ENCODE data around the gene ERAS. TPM values are rescaled to one million over a fixed set of nuclear protein-coding genes. Genes with fewer than 3 reads are reported as not detected.
"Not testable (repeated sequence)": the region's sequence is repeated elsewhere in the genome, so short reads cannot be mapped to it uniquely, and the experiment has no call there.

The ERAS gene
- polyA plus RNA-seq, 1 of the 3 experiments (the other 2 are of a cell fraction) = 0.03 TPM

DNA sequence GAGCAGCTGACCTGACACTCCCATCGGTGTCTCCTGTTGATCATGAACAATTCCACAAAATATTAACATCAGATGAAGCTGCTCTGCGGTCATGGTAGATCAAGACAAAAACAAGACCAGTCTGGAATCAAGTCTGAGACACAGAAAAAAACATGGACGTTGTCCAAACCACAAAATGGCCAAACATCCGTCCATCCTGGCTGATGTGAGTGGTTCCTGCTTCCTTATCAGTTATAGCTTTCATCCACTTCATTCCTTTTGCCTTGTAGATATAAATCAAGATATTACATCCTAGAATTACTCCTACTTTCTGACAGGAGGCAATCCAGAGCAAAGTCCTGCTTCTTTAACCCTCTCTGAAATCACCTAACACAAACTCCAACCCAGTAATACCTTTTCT, 37.9 kb downstream of the ERAS start:
- Histone ChIP-seq H3K9me2 (no peaks in the 10 kb centered on the region), H3K27me3 (ENCODE audit: insufficient read depth) (peaks cover 40% of the 10 kb centered on the region), H3K4me3 (ENCODE audit: low read depth in 2 of 2, low read length in 1 of 2) (no peak overlapping the region), H4K20me1 (ENCODE audit: insufficient read depth) (no peaks in the 10 kb centered on the region), H3K9me3 (no peaks in the 10 kb centered on the region), H2AFZ (ENCODE audit: low read depth) (no peak overlapping the region), H3K36me3 (replicated peaks in 1 of 2; ENCODE audit: control insufficient read depth in 1 of 2, insufficient read depth in 2 of 2, low read length in 1 of 2) (no peaks in the 10 kb centered on the region), H3K79me2 (ENCODE audit: insufficient read depth) (no peaks in the 10 kb centered on the region), H3K4me2 (no peak overlapping the region; the same call in 1 of the 2 replicates), H3K9ac (no peak overlapping the region), H3K27ac (ENCODE audit: low read depth in 2 of 2, low read length in 1 of 2) (no peak overlapping the region), H3K4me1 (ENCODE audit: control insufficient read depth in 1 of 2, insufficient read depth in 2 of 2, low read depth in 1 of 2, low read length in 1 of 2) (no peaks in the 10 kb centered on the region), H3F3A (replicated peaks; ENCODE audit: insufficient read depth) (peaks cover 4% of the 10 kb centered on the region)
- 18% methylated on average over 4 of the region's 4 CpGs for WGBS (ENCODE audit: low lambda C conversion rate)
- TF ChIP-seq, protein P1, sequence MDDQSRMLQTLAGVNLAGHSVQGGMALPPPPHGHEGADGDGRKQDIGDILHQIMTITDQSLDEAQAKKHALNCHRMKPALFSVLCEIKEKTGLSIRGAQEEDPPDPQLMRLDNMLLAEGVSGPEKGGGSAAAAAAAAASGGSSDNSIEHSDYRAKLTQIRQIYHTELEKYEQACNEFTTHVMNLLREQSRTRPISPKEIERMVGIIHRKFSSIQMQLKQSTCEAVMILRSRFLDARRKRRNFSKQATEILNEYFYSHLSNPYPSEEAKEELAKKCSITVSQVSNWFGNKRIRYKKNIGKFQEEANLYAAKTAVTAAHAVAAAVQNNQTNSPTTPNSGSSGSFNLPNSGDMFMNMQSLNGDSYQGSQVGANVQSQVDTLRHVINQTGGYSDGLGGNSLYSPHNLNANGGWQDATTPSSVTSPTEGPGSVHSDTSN (IDR thresholded peaks at IDR 0.05) = peak; percentile 71
- TF ChIP-seq, protein P2, sequence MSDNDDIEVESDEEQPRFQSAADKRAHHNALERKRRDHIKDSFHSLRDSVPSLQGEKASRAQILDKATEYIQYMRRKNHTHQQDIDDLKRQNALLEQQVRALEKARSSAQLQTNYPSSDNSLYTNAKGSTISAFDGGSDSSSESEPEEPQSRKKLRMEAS (IDR thresholded peaks at IDR 0.05; ENCODE audit: low read depth) = no peak
- no peak for TF ChIP-seq FOXM1 (IDR thresholded peaks at IDR 0.05; ENCODE audit: low read depth)
- TF ChIP-seq MEF2A (IDR thresholded peaks at IDR 0.05; ENCODE audit: borderline replicate concordance, low read depth) = no peak
- peak; percentile 74 for TF ChIP-seq TCF12 (IDR thresholded peaks at IDR 0.05)
- TF ChIP-seq, protein P3, sequence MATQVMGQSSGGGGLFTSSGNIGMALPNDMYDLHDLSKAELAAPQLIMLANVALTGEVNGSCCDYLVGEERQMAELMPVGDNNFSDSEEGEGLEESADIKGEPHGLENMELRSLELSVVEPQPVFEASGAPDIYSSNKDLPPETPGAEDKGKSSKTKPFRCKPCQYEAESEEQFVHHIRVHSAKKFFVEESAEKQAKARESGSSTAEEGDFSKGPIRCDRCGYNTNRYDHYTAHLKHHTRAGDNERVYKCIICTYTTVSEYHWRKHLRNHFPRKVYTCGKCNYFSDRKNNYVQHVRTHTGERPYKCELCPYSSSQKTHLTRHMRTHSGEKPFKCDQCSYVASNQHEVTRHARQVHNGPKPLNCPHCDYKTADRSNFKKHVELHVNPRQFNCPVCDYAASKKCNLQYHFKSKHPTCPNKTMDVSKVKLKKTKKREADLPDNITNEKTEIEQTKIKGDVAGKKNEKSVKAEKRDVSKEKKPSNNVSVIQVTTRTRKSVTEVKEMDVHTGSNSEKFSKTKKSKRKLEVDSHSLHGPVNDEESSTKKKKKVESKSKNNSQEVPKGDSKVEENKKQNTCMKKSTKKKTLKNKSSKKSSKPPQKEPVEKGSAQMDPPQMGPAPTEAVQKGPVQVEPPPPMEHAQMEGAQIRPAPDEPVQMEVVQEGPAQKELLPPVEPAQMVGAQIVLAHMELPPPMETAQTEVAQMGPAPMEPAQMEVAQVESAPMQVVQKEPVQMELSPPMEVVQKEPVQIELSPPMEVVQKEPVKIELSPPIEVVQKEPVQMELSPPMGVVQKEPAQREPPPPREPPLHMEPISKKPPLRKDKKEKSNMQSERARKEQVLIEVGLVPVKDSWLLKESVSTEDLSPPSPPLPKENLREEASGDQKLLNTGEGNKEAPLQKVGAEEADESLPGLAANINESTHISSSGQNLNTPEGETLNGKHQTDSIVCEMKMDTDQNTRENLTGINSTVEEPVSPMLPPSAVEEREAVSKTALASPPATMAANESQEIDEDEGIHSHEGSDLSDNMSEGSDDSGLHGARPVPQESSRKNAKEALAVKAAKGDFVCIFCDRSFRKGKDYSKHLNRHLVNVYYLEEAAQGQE (IDR thresholded peaks at IDR 0.05; ENCODE audit: low read depth, low read length) = no peak
- TF ChIP-seq, protein P4, sequence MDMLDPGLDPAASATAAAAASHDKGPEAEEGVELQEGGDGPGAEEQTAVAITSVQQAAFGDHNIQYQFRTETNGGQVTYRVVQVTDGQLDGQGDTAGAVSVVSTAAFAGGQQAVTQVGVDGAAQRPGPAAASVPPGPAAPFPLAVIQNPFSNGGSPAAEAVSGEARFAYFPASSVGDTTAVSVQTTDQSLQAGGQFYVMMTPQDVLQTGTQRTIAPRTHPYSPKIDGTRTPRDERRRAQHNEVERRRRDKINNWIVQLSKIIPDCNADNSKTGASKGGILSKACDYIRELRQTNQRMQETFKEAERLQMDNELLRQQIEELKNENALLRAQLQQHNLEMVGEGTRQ (IDR thresholded peaks at IDR 0.05; ENCODE audit: borderline replicate concordance, low read depth, low read length) = no peak
- TF ChIP-seq RAD21 (IDR thresholded peaks at IDR 0.05; ENCODE audit: low read length) = no peak
- TF ChIP-seq MXI1 (IDR thresholded peaks at IDR 0.05; ENCODE audit: low read depth, low read length) = no peak
- TF ChIP-seq NFIC (IDR thresholded peaks at IDR 0.05; ENCODE audit: borderline replicate concordance) = peak; percentile 75
- TF ChIP-seq, protein P5, sequence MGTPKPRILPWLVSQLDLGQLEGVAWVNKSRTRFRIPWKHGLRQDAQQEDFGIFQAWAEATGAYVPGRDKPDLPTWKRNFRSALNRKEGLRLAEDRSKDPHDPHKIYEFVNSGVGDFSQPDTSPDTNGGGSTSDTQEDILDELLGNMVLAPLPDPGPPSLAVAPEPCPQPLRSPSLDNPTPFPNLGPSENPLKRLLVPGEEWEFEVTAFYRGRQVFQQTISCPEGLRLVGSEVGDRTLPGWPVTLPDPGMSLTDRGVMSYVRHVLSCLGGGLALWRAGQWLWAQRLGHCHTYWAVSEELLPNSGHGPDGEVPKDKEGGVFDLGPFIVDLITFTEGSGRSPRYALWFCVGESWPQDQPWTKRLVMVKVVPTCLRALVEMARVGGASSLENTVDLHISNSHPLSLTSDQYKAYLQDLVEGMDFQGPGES (IDR thresholded peaks at IDR 0.05; ENCODE audit: low read depth, low read length) = no peak
- TF ChIP-seq YY1 (IDR thresholded peaks at IDR 0.05; ENCODE audit: low read depth) = no peak
- TF ChIP-seq ELF1 (IDR thresholded peaks at IDR 0.05) = no peak
- peak; percentile 23; the same call in 1 of the 2 replicates for TF ChIP-seq POLR2AphosphoS5 (IDR thresholded peaks at IDR 0.05; ENCODE audit: low read depth, low read length)
- TF ChIP-seq CHD2 (IDR thresholded peaks at IDR 0.05; ENCODE audit: low read length, partially characterized antibody) = no peak
- TF ChIP-seq GATA2 (CRISPR knock-in tag; IDR thresholded peaks at IDR 0.05) = no peak
- no peak for TF ChIP-seq TAF1 (IDR thresholded peaks at IDR 0.05; ENCODE audit: borderline replicate concordance, low read depth, low read length)
- DNase-seq = no peak
- ChIA-PET POLR2A (no interaction called here), CTCF (no interaction called here)

DNA sequence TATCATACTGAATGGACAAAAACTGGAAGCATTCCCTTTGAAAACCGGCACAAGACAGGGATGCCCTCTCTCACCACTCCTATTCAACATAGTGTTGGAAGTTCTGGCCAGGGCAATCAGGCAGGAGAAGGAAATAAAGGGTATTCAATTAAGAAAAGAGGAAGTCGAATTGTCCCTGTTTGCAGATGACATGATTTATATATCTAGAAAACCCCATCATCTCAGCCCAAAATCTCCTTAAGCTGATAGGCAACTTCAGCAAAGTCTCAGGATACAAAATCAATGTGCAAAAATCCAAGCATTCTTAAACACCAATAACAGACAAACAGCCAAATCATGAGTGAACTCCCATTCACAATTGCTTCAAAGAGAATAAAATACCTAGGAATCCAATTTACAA, 45.7 kb downstream of the ERAS start:
- H3K9me2 ChIP-seq; H3K36me3 ChIP-seq (replicated peaks in 1 of 2; ENCODE audit: control insufficient read depth in 1 of 2, insufficient read depth in 2 of 2, low read length in 1 of 2); H4K20me1 ChIP-seq (ENCODE audit: insufficient read depth); CTCF ChIA-PET; H3K4me2 ChIP-seq; H3F3A ChIP-seq (replicated peaks; ENCODE audit: insufficient read depth); H2AFZ ChIP-seq (ENCODE audit: low read depth); POLR2A ChIA-PET; H3K9ac ChIP-seq; DNase-seq; H3K27ac ChIP-seq (ENCODE audit: low read depth in 2 of 2, low read length in 1 of 2); H3K4me1 ChIP-seq (ENCODE audit: control insufficient read depth in 1 of 2, insufficient read depth in 2 of 2, low read depth in 1 of 2, low read length in 1 of 2); H3K79me2 ChIP-seq (ENCODE audit: insufficient read depth); H3K9me3 ChIP-seq; H3K4me3 ChIP-seq (ENCODE audit: low read depth in 2 of 2, low read length in 1 of 2): not testable (repeated sequence)
- peaks cover 21% of the 10 kb centered on the region for H3K27me3 ChIP-seq (ENCODE audit: insufficient read depth)
- WGBS (ENCODE audit: low lambda C conversion rate) = 29% methylated on average over 2 of the region's 2 CpGs

DNA sequence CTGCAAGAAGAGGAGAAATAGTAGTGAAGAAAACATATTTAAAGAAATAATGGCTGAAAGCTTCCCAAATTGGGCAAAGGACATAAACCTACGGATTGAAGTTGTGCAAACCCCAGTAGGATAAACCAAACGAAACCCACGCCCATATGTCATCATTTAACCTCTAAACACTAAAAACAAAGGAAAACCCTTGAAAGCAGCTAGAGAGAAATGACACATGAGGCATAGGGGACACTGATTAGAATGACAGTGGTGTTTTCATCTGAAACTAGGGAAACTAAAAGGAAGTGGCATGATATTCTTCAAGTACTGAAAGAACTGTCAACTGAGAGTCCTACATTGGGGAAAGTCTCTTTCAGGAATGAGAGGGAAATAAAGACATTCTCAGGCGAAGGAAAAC, 50.6 kb downstream of the ERAS start:
- H3K27me3 ChIP-seq (ENCODE audit: insufficient read depth); H3K36me3 ChIP-seq (replicated peaks in 1 of 2; ENCODE audit: control insufficient read depth in 1 of 2, insufficient read depth in 2 of 2, low read length in 1 of 2); POLR2A ChIA-PET; H3K27ac ChIP-seq (ENCODE audit: low read depth in 2 of 2, low read length in 1 of 2); H3K9me3 ChIP-seq; H4K20me1 ChIP-seq (ENCODE audit: insufficient read depth); H3K4me3 ChIP-seq (ENCODE audit: low read depth in 2 of 2, low read length in 1 of 2); H3K9me2 ChIP-seq; H3K4me1 ChIP-seq (ENCODE audit: control insufficient read depth in 1 of 2, insufficient read depth in 2 of 2, low read depth in 1 of 2, low read length in 1 of 2); DNase-seq; H3K4me2 ChIP-seq; H3F3A ChIP-seq (replicated peaks; ENCODE audit: insufficient read depth); H3K79me2 ChIP-seq (ENCODE audit: insufficient read depth); H2AFZ ChIP-seq (ENCODE audit: low read depth); H3K9ac ChIP-seq: not testable (repeated sequence)
- CTCF ChIA-PET = interaction anchor here (0.6 kb wide), 1 partner anchor 52 kb away, joined by 3 read pairs; no protein-coding TSS in a partner anchor
- WGBS (ENCODE audit: low lambda C conversion rate) = 16% methylated on average over 4 of the region's 4 CpGs
